ENCODE data around the gene DSG3.

DNA sequence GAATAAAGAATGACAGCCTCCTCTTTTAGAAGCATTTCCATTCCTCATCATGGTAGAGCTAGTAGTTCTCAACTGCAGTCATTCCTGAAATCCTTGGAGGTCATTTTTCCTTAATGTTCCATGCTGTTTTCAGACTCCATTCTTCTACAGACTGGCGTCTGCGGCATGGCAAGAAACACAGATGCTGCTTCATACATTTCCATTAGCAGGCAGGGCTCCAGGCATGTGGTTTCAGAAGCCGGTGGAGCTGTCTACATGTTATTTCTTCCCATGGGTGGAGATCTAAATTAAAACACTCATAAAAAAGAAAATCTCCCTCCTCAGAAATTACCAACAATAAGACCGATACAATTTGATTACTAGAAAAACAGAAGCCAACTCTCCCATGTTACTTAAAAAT, 6.0 kb upstream of the DSG3 start:
- TF ChIP-seq, protein P1, sequence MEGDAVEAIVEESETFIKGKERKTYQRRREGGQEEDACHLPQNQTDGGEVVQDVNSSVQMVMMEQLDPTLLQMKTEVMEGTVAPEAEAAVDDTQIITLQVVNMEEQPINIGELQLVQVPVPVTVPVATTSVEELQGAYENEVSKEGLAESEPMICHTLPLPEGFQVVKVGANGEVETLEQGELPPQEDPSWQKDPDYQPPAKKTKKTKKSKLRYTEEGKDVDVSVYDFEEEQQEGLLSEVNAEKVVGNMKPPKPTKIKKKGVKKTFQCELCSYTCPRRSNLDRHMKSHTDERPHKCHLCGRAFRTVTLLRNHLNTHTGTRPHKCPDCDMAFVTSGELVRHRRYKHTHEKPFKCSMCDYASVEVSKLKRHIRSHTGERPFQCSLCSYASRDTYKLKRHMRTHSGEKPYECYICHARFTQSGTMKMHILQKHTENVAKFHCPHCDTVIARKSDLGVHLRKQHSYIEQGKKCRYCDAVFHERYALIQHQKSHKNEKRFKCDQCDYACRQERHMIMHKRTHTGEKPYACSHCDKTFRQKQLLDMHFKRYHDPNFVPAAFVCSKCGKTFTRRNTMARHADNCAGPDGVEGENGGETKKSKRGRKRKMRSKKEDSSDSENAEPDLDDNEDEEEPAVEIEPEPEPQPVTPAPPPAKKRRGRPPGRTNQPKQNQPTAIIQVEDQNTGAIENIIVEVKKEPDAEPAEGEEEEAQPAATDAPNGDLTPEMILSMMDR (IDR thresholded peaks at IDR 0.05) = no peak
- TF ChIP-seq ZFX (IDR thresholded peaks at IDR 0.05; ENCODE audit: borderline replicate concordance) = no peak

Measured in 22Rv1 (cell line).